ENCODE results near the gene SNAP25.

SNAP25 gene

DNA sequence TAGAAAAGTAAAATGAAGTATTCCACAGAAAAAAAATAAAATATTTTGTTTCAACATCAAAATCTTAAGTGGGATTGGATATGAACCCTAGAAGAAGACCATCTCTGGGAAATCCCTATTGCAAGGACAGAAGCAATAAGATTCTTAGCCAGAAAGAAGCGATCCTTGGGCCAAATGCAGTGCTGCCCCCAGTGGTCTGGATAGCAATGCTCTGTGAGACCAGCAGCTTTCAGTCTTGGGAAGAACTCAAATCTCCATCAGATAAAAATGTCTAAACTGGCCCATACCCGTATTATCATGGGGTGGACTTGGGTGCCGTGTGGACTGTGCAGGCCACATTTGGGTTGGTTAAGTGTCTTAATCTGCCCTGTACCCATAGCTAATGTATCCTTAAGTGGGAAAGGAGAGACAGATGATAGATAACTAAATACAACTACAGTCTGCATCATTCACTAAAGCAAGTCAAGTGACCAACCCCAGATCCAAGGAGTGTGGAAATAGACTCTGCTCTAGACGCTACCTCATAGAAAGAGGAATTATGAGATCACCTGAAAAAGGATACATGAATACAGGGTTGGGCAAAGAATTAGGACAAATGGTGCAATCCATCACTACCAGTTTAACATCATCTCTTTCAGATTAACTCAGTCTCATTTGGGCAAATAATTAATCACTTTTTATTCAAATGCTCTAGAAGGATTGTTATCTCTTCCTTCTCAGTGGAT is 38.9 kb upstream of the SNAP25 start:
- no peaks in the 10 kb centered on the region for H3K36me3 ChIP-seq (ENCODE audit: control insufficient read depth, insufficient read depth, low read length)
- no peaks in the 10 kb centered on the region for H3K79me2 ChIP-seq
- no peak overlapping the region for H3K4me3 ChIP-seq (ENCODE audit: low read depth, low read length)
- no peak overlapping the region for H3K9ac ChIP-seq
- H3K4me1 ChIP-seq: no peaks in the 10 kb centered on the region
- no peak overlapping the region for H3K27ac ChIP-seq
- H3K9me3 ChIP-seq (ENCODE audit: control insufficient read depth, low read length): no peaks in the 10 kb centered on the region
- peak overlapping the region; percentile 9 for H2AFZ ChIP-seq
- no peaks in the 10 kb centered on the region for H3K27me3 ChIP-seq (ENCODE audit: control insufficient read depth, insufficient read depth, low read length)
- no peak overlapping the region for H3K4me2 ChIP-seq (ENCODE audit: low read length)
- TF ChIP-seq, protein P1, sequence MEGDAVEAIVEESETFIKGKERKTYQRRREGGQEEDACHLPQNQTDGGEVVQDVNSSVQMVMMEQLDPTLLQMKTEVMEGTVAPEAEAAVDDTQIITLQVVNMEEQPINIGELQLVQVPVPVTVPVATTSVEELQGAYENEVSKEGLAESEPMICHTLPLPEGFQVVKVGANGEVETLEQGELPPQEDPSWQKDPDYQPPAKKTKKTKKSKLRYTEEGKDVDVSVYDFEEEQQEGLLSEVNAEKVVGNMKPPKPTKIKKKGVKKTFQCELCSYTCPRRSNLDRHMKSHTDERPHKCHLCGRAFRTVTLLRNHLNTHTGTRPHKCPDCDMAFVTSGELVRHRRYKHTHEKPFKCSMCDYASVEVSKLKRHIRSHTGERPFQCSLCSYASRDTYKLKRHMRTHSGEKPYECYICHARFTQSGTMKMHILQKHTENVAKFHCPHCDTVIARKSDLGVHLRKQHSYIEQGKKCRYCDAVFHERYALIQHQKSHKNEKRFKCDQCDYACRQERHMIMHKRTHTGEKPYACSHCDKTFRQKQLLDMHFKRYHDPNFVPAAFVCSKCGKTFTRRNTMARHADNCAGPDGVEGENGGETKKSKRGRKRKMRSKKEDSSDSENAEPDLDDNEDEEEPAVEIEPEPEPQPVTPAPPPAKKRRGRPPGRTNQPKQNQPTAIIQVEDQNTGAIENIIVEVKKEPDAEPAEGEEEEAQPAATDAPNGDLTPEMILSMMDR (IDR thresholded peaks at IDR 0.05): peak; percentile 79

DNA sequence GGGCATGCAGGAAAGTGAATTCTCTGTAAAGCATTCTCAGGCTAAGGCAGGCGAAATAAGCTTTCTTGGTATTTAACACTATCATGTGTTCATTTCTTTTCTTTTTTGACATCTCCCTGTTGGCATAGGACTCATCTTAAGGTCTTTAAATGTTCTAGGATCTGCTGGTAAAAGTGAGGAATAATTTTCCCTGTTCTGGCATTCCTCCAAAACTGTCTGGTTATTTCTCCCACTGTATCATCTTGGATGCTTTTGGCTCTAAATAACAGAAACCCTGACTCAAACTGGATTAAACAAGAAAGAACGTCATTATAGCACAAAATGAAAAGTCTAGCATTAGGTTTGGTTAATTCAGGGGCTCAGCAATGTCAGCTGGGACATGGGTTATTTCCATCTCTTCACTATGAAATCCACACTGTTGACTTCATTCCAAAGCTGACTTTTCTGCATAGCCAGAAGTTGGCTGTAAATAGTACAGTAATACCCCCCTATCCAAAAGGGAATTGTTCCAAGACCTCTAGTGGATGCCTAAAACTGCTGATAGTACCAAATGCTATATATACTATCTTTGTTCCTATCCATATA is 37.9 kb upstream of the SNAP25 start:
- no peak overlapping the region for H3K4me2 ChIP-seq (ENCODE audit: low read length)
- no peaks in the 10 kb centered on the region for H3K4me1 ChIP-seq
- no peak overlapping the region for H3K9ac ChIP-seq
- no peak overlapping the region for H3K27ac ChIP-seq
- H3K27me3 ChIP-seq (ENCODE audit: control insufficient read depth, insufficient read depth, low read length): no peaks in the 10 kb centered on the region
- H3K36me3 ChIP-seq (ENCODE audit: control insufficient read depth, insufficient read depth, low read length): no peaks in the 10 kb centered on the region
- no peaks in the 10 kb centered on the region for H3K79me2 ChIP-seq
- no peak overlapping the region for H2AFZ ChIP-seq
- no peak overlapping the region for H3K4me3 ChIP-seq (ENCODE audit: low read depth, low read length)
- H3K9me3 ChIP-seq (ENCODE audit: control insufficient read depth, low read length): no peaks in the 10 kb centered on the region
- TF ChIP-seq, protein P1 (IDR thresholded peaks at IDR 0.05): no peak

- Histone ChIP-seq H3K9me3 (ENCODE audit: control insufficient read depth, low read length) (no peaks in the 10 kb centered on the region), H3K79me2 (no peaks in the 10 kb centered on the region), H3K4me1 (no peaks in the 10 kb centered on the region), H3K36me3 (ENCODE audit: control insufficient read depth, insufficient read depth, low read length) (no peaks in the 10 kb centered on the region), H3K4me3 (ENCODE audit: low read depth, low read length) (no peak overlapping the region), H3K27me3 (ENCODE audit: control insufficient read depth, insufficient read depth, low read length) (no peaks in the 10 kb centered on the region), H3K4me2 (ENCODE audit: low read length) (no peak overlapping the region), H3K27ac (no peak overlapping the region), H2AFZ (no peak overlapping the region), H3K9ac (no peak overlapping the region)
- TF ChIP-seq, protein P1 (IDR thresholded peaks at IDR 0.05): no peak
Measured at GRCh38 chr20:10185741-10186558, 32.7 kb upstream of the SNAP25 start.

GRCh38 chr20:10190456-10190855 is 28.2 kb upstream of the SNAP25 start:
- Histone ChIP-seq H3K4me1 (no peaks in the 10 kb centered on the region), H3K4me3 (ENCODE audit: low read depth, low read length) (no peak overlapping the region), H2AFZ (no peak overlapping the region), H3K27me3 (ENCODE audit: control insufficient read depth, insufficient read depth, low read length) (no peaks in the 10 kb centered on the region), H3K36me3 (ENCODE audit: control insufficient read depth, insufficient read depth, low read length) (no peaks in the 10 kb centered on the region), H3K27ac (no peak overlapping the region), H3K79me2 (no peaks in the 10 kb centered on the region), H3K4me2 (ENCODE audit: low read length) (no peak overlapping the region), H3K9me3 (ENCODE audit: control insufficient read depth, low read length) (no peaks in the 10 kb centered on the region), H3K9ac (no peak overlapping the region)
- TF ChIP-seq, protein P1 (IDR thresholded peaks at IDR 0.05): no peak
